Transverse colon (tissue), 4 donors: ENCODE results near the gene PRKG1.

Source experiments
- POLR2AphosphoS5 ChIP-seq, 3 donors: sonication (generic); formaldehyde crosslinking; IDR thresholded peaks; one replicate each; pipeline ENCODE4 v1.6.1; 2016; ENCODE audit warnings: antibody characterized with exemption in 3 of 3
- TF ChIP-seq, protein P1 (sequence below), 5 experiments: fragments of 200-600 bp in 3 of 5; fragments of 450-650 bp in 2 of 5; sonication (generic) in 3 of 5; IDR thresholded peaks; 1 replicate in 2 of 5; 2 replicates in 3 of 5; pipeline ENCODE4 v1.5.1; 2016 to 2017; ENCODE audit warnings: antibody characterized with exemption in 5 of 5, inconsistent platforms in 3 of 5, mild to moderate bottlenecking in 2 of 5, moderate library complexity in 1 of 5

DNA sequence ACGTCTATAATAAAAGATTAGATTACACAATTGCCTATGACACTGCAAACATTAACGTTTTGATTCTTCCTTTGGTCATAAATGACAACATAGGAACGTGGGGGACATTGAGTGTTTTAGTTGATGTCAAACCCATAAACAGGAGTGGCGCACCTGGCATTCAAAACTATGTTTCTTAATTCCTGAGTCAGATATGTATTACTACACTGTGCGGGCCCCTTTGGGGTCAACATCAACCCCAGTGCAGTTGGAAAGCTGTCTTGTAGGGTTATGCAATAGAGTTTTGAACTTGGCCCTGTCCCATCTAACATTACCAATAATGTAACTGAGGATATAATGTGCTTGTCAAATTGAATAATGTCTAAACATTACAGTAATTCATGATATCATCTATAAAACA, 468.6 kb downstream of the PRKG1 start:
- TF ChIP-seq, protein P1, sequence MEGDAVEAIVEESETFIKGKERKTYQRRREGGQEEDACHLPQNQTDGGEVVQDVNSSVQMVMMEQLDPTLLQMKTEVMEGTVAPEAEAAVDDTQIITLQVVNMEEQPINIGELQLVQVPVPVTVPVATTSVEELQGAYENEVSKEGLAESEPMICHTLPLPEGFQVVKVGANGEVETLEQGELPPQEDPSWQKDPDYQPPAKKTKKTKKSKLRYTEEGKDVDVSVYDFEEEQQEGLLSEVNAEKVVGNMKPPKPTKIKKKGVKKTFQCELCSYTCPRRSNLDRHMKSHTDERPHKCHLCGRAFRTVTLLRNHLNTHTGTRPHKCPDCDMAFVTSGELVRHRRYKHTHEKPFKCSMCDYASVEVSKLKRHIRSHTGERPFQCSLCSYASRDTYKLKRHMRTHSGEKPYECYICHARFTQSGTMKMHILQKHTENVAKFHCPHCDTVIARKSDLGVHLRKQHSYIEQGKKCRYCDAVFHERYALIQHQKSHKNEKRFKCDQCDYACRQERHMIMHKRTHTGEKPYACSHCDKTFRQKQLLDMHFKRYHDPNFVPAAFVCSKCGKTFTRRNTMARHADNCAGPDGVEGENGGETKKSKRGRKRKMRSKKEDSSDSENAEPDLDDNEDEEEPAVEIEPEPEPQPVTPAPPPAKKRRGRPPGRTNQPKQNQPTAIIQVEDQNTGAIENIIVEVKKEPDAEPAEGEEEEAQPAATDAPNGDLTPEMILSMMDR (IDR thresholded peaks at IDR 0.05): no peak
- no peak for TF ChIP-seq POLR2AphosphoS5 (IDR thresholded peaks at IDR 0.05)
